HCT116 (cell line): ENCODE results near the gene CAV2.

Source experiments
- CTCF ChIP-seq, 3 experiments: fragments of 200-600 bp in 1 of 3; sonication (generic) in 1 of 3; IDR thresholded peaks in 2 of 3; conservative IDR thresholded peaks in 1 of 3; 2 replicates each; pipeline ENCODE4 v1.5.1; 2012 to 2017; ENCODE audit warnings: low read depth in 2 of 3, low read length in 2 of 3, antibody characterized with exemption in 1 of 3, borderline replicate concordance in 1 of 3, control low read depth in 1 of 3, mild to moderate bottlenecking in 1 of 3, mixed read lengths in 1 of 3, mixed run types in 1 of 3, moderate library complexity in 1 of 3; ENCODE audit not compliant: insufficient read depth in 1 of 3
- EZH2 ChIP-seq: fragments of 200-600 bp; sonication (generic); IDR thresholded peaks from 2 replicates; pipeline ENCODE4 v1.6.1; 2017; ENCODE audit warnings: antibody characterized with exemption, mixed run types

DNA sequence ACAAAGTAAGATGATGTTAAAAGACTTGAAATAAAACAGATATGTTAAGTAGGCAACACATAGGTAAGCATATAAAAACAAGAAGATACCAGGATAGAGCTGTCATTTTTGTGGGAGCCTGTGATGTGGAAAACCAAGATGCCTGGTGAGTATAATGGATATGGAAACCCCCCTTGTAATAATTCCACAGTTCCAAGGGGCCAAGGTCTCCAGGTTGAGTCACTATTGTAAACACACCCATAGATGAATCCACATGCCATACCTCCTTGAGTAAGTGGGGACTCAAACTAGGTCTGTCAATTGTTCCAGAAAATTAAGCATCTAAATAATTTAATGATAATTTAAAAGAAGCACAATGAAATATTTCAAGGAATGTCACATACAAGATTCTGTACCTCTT, 41.2 kb downstream of the CAV2 start:
- TF ChIP-seq EZH2 (no peak), CTCF (IDR thresholded peaks at IDR 0.05 in 2 of 3, conservative IDR thresholded peaks at IDR 0.05 in 1 of 3; ENCODE audit: borderline replicate concordance in 1 of 3, insufficient read depth in 1 of 3, low read depth in 2 of 3, low read length in 2 of 3) (no peak)
